Progenitor cell of endocrine pancreas (in vitro differentiated cells): ENCODE data around the gene TRPM8. TPM values are rescaled to one million over a fixed set of nuclear protein-coding genes. Genes with fewer than 3 reads are reported as not detected.

Experiments used
- DNase-seq: peaks from one replicate; pipeline ENCODE4 v3.0.0; 2021; ENCODE audit warnings: low spot score; ENCODE audit not compliant: unreplicated experiment
- H3K27ac Mint-ChIP-seq: 2 replicates; pipeline ENCODE4 v1.8.0; 2021; ENCODE audit warnings: mild to moderate bottlenecking, moderate library complexity, mixed read lengths
- H3K27me3 Mint-ChIP-seq: 2 replicates; pipeline ENCODE4 v1.8.0; 2021; ENCODE audit warnings: mixed read lengths
- H3K36me3 Mint-ChIP-seq: 2 replicates; pipeline ENCODE4 v1.8.0; 2022; ENCODE audit warnings: mixed read lengths; ENCODE audit not compliant: insufficient read depth
- H3K4me1 Mint-ChIP-seq: 2 replicates; pipeline ENCODE4 v1.8.0; 2021; ENCODE audit warnings: low read depth, mixed read lengths
- H3K4me3 Mint-ChIP-seq: 2 replicates; pipeline ENCODE4 v1.8.0; 2021; ENCODE audit warnings: low read depth, mild to moderate bottlenecking, moderate library complexity, mixed read lengths
- H3K9me3 Mint-ChIP-seq: 2 replicates; pipeline ENCODE4 v1.8.0; 2021; ENCODE audit warnings: low read depth, mixed read lengths
- total RNA-seq: library from RNA; stranded (reverse); gene quantifications from 2 replicates; pipeline ENCODE4 v1.2.1, GENCODE V29; 2021
- TF ChIP-seq, protein P1 (sequence below): fragments of 200-600 bp; sonication (generic); IDR thresholded peaks from one replicate; pipeline ENCODE4 v1.5.0; 2021; ENCODE audit warnings: antibody characterized with exemption, mild to moderate bottlenecking; ENCODE audit not compliant: unreplicated experiment

TRPM8 gene
- total RNA-seq, 1 donor from 2014 or later: not detected

DNA sequence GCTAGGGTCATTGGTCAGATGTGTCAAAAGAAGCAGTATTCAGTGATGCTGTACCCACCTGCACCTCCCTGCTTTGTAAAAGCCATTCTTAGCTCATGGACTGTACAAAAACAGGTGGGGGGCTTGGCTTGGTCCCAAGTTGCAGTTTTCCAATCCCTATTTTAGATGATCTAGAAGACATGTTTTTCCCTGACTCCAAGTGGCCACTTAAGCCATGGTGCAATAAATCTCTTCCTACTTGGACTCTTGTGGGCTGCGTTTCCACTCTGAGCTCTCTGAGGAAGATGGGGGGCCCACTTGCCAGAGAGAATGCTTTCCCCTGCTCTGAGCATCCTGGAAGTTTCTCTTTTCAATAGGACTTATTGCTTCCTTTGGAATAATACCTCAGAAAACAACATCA lies 76.3 kb downstream of the TRPM8 start:
- no peak overlapping the region for H3K27ac Mint-ChIP-seq
- H3K9me3 Mint-ChIP-seq: peaks cover 5% of the 10 kb centered on the region
- no peak overlapping the region for H3K4me3 Mint-ChIP-seq
- DNase-seq: no peak
- H3K36me3 Mint-ChIP-seq: no peaks in the 10 kb centered on the region
- peaks cover 9% of the 10 kb centered on the region for H3K27me3 Mint-ChIP-seq
- TF ChIP-seq, protein P1, sequence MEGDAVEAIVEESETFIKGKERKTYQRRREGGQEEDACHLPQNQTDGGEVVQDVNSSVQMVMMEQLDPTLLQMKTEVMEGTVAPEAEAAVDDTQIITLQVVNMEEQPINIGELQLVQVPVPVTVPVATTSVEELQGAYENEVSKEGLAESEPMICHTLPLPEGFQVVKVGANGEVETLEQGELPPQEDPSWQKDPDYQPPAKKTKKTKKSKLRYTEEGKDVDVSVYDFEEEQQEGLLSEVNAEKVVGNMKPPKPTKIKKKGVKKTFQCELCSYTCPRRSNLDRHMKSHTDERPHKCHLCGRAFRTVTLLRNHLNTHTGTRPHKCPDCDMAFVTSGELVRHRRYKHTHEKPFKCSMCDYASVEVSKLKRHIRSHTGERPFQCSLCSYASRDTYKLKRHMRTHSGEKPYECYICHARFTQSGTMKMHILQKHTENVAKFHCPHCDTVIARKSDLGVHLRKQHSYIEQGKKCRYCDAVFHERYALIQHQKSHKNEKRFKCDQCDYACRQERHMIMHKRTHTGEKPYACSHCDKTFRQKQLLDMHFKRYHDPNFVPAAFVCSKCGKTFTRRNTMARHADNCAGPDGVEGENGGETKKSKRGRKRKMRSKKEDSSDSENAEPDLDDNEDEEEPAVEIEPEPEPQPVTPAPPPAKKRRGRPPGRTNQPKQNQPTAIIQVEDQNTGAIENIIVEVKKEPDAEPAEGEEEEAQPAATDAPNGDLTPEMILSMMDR: no peak
- no peaks in the 10 kb centered on the region for H3K4me1 Mint-ChIP-seq

DNA sequence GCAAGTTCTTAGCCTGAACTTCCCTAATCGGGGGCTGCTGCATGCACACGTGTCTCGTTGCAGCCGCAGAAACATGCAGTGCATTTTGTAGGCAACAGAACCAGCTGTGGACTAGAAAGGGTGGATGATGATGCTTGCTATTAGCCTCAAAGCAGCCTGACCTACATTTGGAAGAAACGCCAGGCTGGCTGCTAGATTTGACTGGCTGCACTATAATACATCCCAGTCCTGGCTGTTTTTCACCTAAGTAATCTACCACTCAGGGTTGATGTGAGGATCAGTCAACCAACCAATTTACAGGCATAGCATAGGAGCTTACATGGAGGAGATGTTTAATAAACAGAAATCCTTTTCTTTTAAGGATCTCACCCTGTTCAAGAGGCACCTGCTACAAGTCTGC lies 77.0 kb downstream of the TRPM8 start:
- DNase-seq: no peak
- no peak overlapping the region for H3K4me3 Mint-ChIP-seq
- H3K36me3 Mint-ChIP-seq: no peaks in the 10 kb centered on the region
- no peaks in the 10 kb centered on the region for H3K4me1 Mint-ChIP-seq
- peaks cover 9% of the 10 kb centered on the region for H3K27me3 Mint-ChIP-seq
- TF ChIP-seq, protein P1: no peak
- H3K9me3 Mint-ChIP-seq: peaks cover 5% of the 10 kb centered on the region
- H3K27ac Mint-ChIP-seq: no peak overlapping the region

DNA sequence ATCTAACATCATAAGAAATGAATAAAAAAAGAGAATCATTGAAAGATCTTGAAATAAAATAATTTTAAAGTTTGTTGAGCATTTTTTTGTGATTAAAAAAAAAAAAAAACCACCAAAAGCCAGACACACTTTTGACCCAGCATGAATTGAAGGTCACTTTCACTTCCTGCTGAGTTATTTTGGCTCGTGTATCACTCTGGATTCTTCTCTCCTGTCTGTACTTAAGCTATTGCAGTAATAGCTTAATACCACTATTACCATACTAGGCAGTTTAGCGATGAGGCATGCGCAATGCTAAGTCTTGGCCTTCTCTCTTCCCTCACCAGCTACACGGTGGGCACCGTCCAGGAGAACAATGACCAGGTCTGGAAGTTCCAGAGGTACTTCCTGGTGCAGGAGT lies 78.8 kb downstream of the TRPM8 start:
- H3K27me3 Mint-ChIP-seq: peaks cover 4% of the 10 kb centered on the region
- no peak overlapping the region for H3K4me3 Mint-ChIP-seq
- TF ChIP-seq, protein P1: no peak
- no peak for DNase-seq
- H3K4me1 Mint-ChIP-seq: no peaks in the 10 kb centered on the region
- H3K27ac Mint-ChIP-seq: no peak overlapping the region
- no peaks in the 10 kb centered on the region for H3K36me3 Mint-ChIP-seq
- peaks cover 5% of the 10 kb centered on the region for H3K9me3 Mint-ChIP-seq

DNA sequence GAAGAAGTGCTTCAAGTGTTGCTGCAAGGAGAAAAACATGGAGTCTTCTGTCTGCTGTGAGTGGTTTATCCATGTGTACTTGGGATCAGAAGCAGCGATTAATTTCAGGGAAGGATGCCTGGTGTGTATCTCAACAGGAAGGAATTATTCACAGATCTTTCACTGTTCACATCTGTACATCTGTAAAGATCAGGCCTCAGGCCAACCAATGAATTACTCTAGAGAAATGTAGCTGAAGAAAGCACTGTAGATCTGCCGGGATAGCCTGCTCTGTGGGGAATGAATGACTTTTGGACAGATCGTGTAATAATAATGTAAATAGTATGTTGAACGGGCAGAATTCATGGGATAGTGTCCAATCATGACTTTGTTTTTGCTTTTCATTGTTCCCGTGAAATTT lies 79.3 kb downstream of the TRPM8 start:
- no peak for DNase-seq
- H3K9me3 Mint-ChIP-seq: peaks cover 5% of the 10 kb centered on the region
- no peaks in the 10 kb centered on the region for H3K36me3 Mint-ChIP-seq
- TF ChIP-seq, protein P1: no peak
- H3K4me3 Mint-ChIP-seq: no peak overlapping the region
- H3K27me3 Mint-ChIP-seq: no peaks in the 10 kb centered on the region
- no peaks in the 10 kb centered on the region for H3K4me1 Mint-ChIP-seq
- no peak overlapping the region for H3K27ac Mint-ChIP-seq

DNA sequence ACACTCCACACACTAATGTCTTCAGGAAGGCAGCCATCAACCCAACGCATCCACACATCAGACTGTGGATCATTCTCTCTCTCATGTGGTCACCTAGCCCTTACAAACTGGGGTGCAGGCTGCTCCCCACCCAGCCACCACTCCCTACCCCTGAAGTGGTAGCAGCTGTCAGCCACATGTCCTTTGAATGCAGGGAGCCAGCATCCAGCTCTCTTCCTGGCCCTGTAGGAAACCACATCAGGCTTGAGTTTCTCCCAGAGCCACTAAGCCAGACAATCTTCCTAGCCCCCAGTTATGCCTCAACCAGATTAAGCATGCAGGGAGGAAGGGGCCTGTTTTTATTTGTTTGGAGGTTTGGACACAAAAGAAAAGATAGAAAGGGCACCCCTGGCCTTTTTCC lies 80.5 kb downstream of the TRPM8 start:
- no peak for DNase-seq

More for the DNA sequence above, 80.5 kb downstream of the TRPM8 start:
- TF ChIP-seq, protein P1: no peak
- Mint-ChIP-seq H3K4me3 (no peak overlapping the region), H3K36me3 (no peaks in the 10 kb centered on the region), H3K27ac (no peak overlapping the region), H3K9me3 (no peaks in the 10 kb centered on the region), H3K4me1 (no peaks in the 10 kb centered on the region), H3K27me3 (peaks cover 8% of the 10 kb centered on the region)
